Thyroid gland (tissue), 4 donors: ENCODE results near the gene MZF1. TPM values are rescaled to one million over a fixed set of nuclear protein-coding genes. Genes with fewer than 3 reads are reported as not detected.
"Not testable (repeated sequence)": the region's sequence is repeated elsewhere in the genome, so short reads cannot be mapped to it uniquely, and the experiment has no call there.

ENCODE experiments used
- DNase-seq, 2 donors: peaks; one replicate each; pipeline ENCODE4 v3.0.0-alpha.2; 2019
- H3K27ac ChIP-seq, 3 donors: fragments of 200-600 bp; sonication (generic); 1 replicate in 2 of 3; 2 replicates in 1 of 3; pipeline ENCODE4 v1.5.1; 2016 to 2019; ENCODE audit warnings: mild to moderate bottlenecking in 1 of 3, moderate library complexity in 1 of 3
- H3K27me3 ChIP-seq: fragments of 200-600 bp; sonication (generic); one replicate; pipeline ENCODE4 v1.5.1; 2019
- H3K36me3 ChIP-seq, 2 donors: fragments of 200-600 bp; sonication (generic); one replicate each; pipeline ENCODE4 v1.5.1; 2016 to 2019
- H3K4me1 ChIP-seq, 2 donors: fragments of 200-600 bp; sonication (generic); one replicate each; pipeline ENCODE4 v1.5.1; 2017 to 2019
- H3K4me3 ChIP-seq, 3 donors: fragments of 200-600 bp; sonication (generic); replicated peaks in 1 of 3; 1 replicate in 2 of 3; 2 replicates in 1 of 3; pipeline ENCODE4 v1.5.1; 2016; ENCODE audit warnings: mild to moderate bottlenecking in 1 of 3
- H3K9me3 ChIP-seq: fragments of 200-600 bp; sonication (generic); one replicate; pipeline ENCODE4 v1.5.1; 2017
- CTCF ChIP-seq, 6 experiments: fragments of 200-600 bp in 3 of 6; fragments of 450-650 bp in 3 of 6; sonication (generic) in 3 of 6; IDR thresholded peaks; one replicate each; pipeline ENCODE4 v1.5.1; 2016 to 2019; ENCODE audit warnings: antibody characterized with exemption in 6 of 6, mild to moderate bottlenecking in 2 of 6, inconsistent platforms in 1 of 6, moderate library complexity in 1 of 6
- POLR2A ChIP-seq, 2 donors: fragments of 450-650 bp; IDR thresholded peaks; one replicate each; pipeline ENCODE4 v1.6.1; 2017; ENCODE audit warnings: antibody characterized with exemption in 2 of 2, mild to moderate bottlenecking in 2 of 2, moderate library complexity in 1 of 2
- WGBS, 2 donors: methylation state at CpG; one replicate each; pipeline ENCODE4 v1.1.5; 2017; 5-methylcytosine and 5-hydroxymethylcytosine counted together
- intact Hi-C: fragments of 100-400 bp; cut with DNase I; formaldehyde crosslinking; loops from one replicate; pipeline ENCODE4 v1.15.1; 2023
- total RNA-seq, 4 donors: library from RNA; depleted of rRNA; stranded (reverse); fragments of >200 nt; gene quantifications; one replicate each; pipeline ENCODE4 v1.2.3, GENCODE V29; 2016

Gene MZF1
- total RNA-seq, 4 donors from 2014 or later, result 55.0 to 82.7 (median 70.5) TPM

GRCh38 chr19:58578012-58578925 lies 5.1 kb upstream of the MZF1 start:
- 85 to 87% methylated on average over 11 of the region's 11 CpGs for WGBS, 2 donors
- intact Hi-C loops, result no loop called here
- no peaks in the 10 kb centered on the region for H3K27me3 ChIP-seq
- DNase-seq, result no peak
- no peak overlapping the region for H3K27ac ChIP-seq
- H3K36me3 ChIP-seq, result peaks cover 6 to 10% of the 10 kb centered on the region in 2 donors
- H3K9me3 ChIP-seq, result no peaks in the 10 kb centered on the region
- TF ChIP-seq CTCF (IDR thresholded peaks at IDR 0.05) (no peak), POLR2A (IDR thresholded peaks at IDR 0.05) (no peak)
- peaks cover 10 to 23% of the 10 kb centered on the region in 2 donors for H3K4me1 ChIP-seq
- no peak overlapping the region for H3K4me3 ChIP-seq

- DNase-seq, H3K27ac ChIP-seq, H3K36me3 ChIP-seq, H3K27me3 ChIP-seq, H3K9me3 ChIP-seq, intact Hi-C loops, H3K4me3 ChIP-seq: not testable (repeated sequence)
- WGBS, 2 donors, result 94 to 97% methylated on average over 2 of the region's 2 CpGs
- peaks cover 10 to 23% of the 10 kb centered on the region in 2 donors for H3K4me1 ChIP-seq
Measured at GRCh38 chr19:58577581-58577980, 4.4 kb upstream of the MZF1 start.

- H3K36me3 ChIP-seq, result peaks cover 2 to 10% of the 10 kb centered on the region in 2 donors
- no peaks in the 10 kb centered on the region for H3K27me3 ChIP-seq
- 0 to 1% methylated on average over 30 to 42 of the region's 66 CpGs for WGBS, 2 donors
- peaks cover 17 to 19% of the 10 kb centered on the region in 2 donors for H3K4me1 ChIP-seq
- peak; percentile 90 to 94 for DNase-seq
- no peaks in the 10 kb centered on the region for H3K9me3 ChIP-seq
- intact Hi-C loops, result no loop called here
- peak overlapping the region; percentile 67 to 96 (median 87) for H3K27ac ChIP-seq
- peak overlapping the region; percentile 30 to 84 (median 52) for H3K4me3 ChIP-seq
- TF ChIP-seq CTCF (IDR thresholded peaks at IDR 0.05) (peak in 1 of 6 experiments; percentile 6), POLR2A (IDR thresholded peaks at IDR 0.05) (peak in 1 of 2 donors; percentile 73)
Measured at GRCh38 chr19:58575183-58576041, 2.3 kb upstream of the MZF1 start.

GRCh38 chr19:58573658-58574164 lies 576 bp upstream of the MZF1 start:
- Histone ChIP-seq H3K27me3 (no peaks in the 10 kb centered on the region), H3K36me3 (peaks cover 13 to 14% of the 10 kb centered on the region in 2 donors), H3K9me3 (no peaks in the 10 kb centered on the region), H3K4me1 (peaks cover 17 to 19% of the 10 kb centered on the region in 2 donors), H3K4me3 (peak overlapping the region in 2 of 3 donors; percentile 2 to 72), H3K27ac (peak overlapping the region; percentile 70 to 98 (median 93))
- DNase-seq, result no peak
- TF ChIP-seq POLR2A (IDR thresholded peaks at IDR 0.05) (no peak), CTCF (IDR thresholded peaks at IDR 0.05) (no peak)
- whole genome bisulfite sequencing, 2 donors, result 1 to 2% methylated on average over 20 of the region's 20 CpGs
- intact Hi-C loops, result no loop called here
